Measurements from ENCODE around the gene CSNK2A3. TPM values are rescaled to one million over a fixed set of nuclear protein-coding genes. Genes with fewer than 3 reads are reported as not detected.

CSNK2A3 gene
- total and polyA plus RNA-seq, 2 of the 13 experiments (the other 11 are each of a cell fraction or from before 2014, with no cell fraction given) = 1.7 to 3.5 TPM

GRCh38 chr11:11387207-11387606 is 34.2 kb upstream of the CSNK2A3 start (continued):
- TF ChIP-seq, protein P1, sequence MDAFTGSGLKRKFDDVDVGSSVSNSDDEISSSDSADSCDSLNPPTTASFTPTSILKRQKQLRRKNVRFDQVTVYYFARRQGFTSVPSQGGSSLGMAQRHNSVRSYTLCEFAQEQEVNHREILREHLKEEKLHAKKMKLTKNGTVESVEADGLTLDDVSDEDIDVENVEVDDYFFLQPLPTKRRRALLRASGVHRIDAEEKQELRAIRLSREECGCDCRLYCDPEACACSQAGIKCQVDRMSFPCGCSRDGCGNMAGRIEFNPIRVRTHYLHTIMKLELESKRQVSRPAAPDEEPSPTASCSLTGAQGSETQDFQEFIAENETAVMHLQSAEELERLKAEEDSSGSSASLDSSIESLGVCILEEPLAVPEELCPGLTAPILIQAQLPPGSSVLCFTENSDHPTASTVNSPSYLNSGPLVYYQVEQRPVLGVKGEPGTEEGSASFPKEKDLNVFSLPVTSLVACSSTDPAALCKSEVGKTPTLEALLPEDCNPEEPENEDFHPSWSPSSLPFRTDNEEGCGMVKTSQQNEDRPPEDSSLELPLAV (CRISPR knock-in tag; conservative IDR thresholded peaks at IDR 0.05; ENCODE audit: low read depth) = no peak
- no peak for TF ChIP-seq ZNF468 (CRISPR knock-in tag; IDR thresholded peaks at IDR 0.05)
- TF ChIP-seq ZNF572 (CRISPR knock-in tag; IDR thresholded peaks at IDR 0.05) = no peak
- no peak for TF ChIP-seq SSRP1 (CRISPR knock-in tag; IDR thresholded peaks at IDR 0.05)

- in situ Hi-C loops (cut with HindIII; ENCODE audit: extremely low pct_ligation_motif_present, low pct_unique_long_range_greater_than_20kb) = no loop called here
- no peaks in the 10 kb centered on the region for H3K9me3 ChIP-seq (ENCODE audit: low read length)
- CTCF ChIA-PET (ENCODE audit: low intra/inter-chr PET ratio, low total read pairs) = no interaction called here
Observed at GRCh38 chr11:11384829-11385228, 31.8 kb upstream of the CSNK2A3 start.

More at GRCh38 chr11:11384829-11385228, 31.8 kb upstream of the CSNK2A3 start:
- H3K36me3 ChIP-seq (replicated peaks in 1 of 2; ENCODE audit: control insufficient read depth in 1 of 2, insufficient read depth in 2 of 2, low read length in 2 of 2) = no peaks in the 10 kb centered on the region
- H3K27me3 ChIP-seq (ENCODE audit: control insufficient read depth in 1 of 2, insufficient read depth in 2 of 2, low read length in 2 of 2) = no peaks in the 10 kb centered on the region; a peak in 1 of 5 replicates
- FAIRE-seq (no peak), DNase-seq (ENCODE audit: low spot score) (no peak), ATAC-seq (no peak)
- no peak overlapping the region for H3K9ac ChIP-seq (ENCODE audit: insufficient read depth, low read depth, low read length)
- intact Hi-C loops (cut with micrococcal nuclease; ENCODE audit: unreplicated experiment) = no loop called here
- 29% methylated on average over 2 of the region's 2 CpGs for WGBS (ENCODE audit: low lambda C conversion rate)
- no peaks in the 10 kb centered on the region for H3K4me1 ChIP-seq (ENCODE audit: insufficient read depth, low read length)
- no peak overlapping the region for H3K27ac ChIP-seq (ENCODE audit: extremely low read length, insufficient read depth, low read length)
- TF ChIP-seq ZNF280D (CRISPR knock-in tag; IDR thresholded peaks at IDR 0.05) (no peak), FLYWCH1 (CRISPR knock-in tag; IDR thresholded peaks at IDR 0.05) (no peak), MAFF (IDR thresholded peaks at IDR 0.05; ENCODE audit: low read depth, low read length) (peak; percentile 36; the same call in 1 of the 2 replicates), RAD21 (CRISPR knock-in tag; IDR thresholded peaks at IDR 0.05) (no peak), MAFK (conservative IDR thresholded peaks at IDR 0.05 in 1 of 2, IDR thresholded peaks at IDR 0.05 in 1 of 2; ENCODE audit: low read length in 2 of 2) (peak; percentile 27 to 66; a peak in 3 of 4 replicates)
- TF ChIP-seq, protein P2, sequence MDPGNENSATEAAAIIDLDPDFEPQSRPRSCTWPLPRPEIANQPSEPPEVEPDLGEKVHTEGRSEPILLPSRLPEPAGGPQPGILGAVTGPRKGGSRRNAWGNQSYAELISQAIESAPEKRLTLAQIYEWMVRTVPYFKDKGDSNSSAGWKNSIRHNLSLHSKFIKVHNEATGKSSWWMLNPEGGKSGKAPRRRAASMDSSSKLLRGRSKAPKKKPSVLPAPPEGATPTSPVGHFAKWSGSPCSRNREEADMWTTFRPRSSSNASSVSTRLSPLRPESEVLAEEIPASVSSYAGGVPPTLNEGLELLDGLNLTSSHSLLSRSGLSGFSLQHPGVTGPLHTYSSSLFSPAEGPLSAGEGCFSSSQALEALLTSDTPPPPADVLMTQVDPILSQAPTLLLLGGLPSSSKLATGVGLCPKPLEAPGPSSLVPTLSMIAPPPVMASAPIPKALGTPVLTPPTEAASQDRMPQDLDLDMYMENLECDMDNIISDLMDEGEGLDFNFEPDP (CRISPR knock-in tag; conservative IDR thresholded peaks at IDR 0.05) = no peak
- H4K20me1 ChIP-seq (ENCODE audit: insufficient read depth, low read length) = no peaks in the 10 kb centered on the region; the same call in 1 of the 2 replicates
- no peaks in the 10 kb centered on the region for H3K79me2 ChIP-seq (ENCODE audit: insufficient read depth, low read length)
- no TSS peak for BruUV-seq (replicated peaks)
- no peak overlapping the region for H3K4me3 ChIP-seq (replicated peaks in 1 of 3; ENCODE audit: insufficient read depth in 1 of 3, low read depth in 2 of 3, low read length in 3 of 3)
- POLR2A ChIA-PET = no interaction called here
- H3K4me2 ChIP-seq (ENCODE audit: low read depth, low read length) = no peak overlapping the region
- no peak overlapping the region for H2AFZ ChIP-seq (ENCODE audit: low read length)

Data from HepG2 (cell line).